OCI-LY1 (cell line): Measurements from ENCODE around the gene SVBP.

Experiments
- H2AFZ ChIP-seq: fragments of 200-600 bp; sonication (generic), shearing (Covaris generic); 2 replicates; pipeline ENCODE4 v1.6.0; 2014; ENCODE audit warnings: antibody characterized with exemption, mild to moderate bottlenecking, low read length
- H3F3A ChIP-seq: fragments of 200-600 bp; sonication (generic), shearing (Covaris generic); 2 replicates; pipeline ENCODE4 v1.6.0; 2014; ENCODE audit warnings: mild to moderate bottlenecking, antibody characterized with exemption, low read length, moderate library complexity; ENCODE audit not compliant: insufficient read depth
- H3K27ac ChIP-seq: fragments of 200-600 bp; sonication (generic); 2 replicates; pipeline ENCODE4 v1.5.1; 2014; ENCODE audit warnings: low read length, mixed run types, mild to moderate bottlenecking, low read depth; ENCODE audit not compliant: poor library complexity, severe bottlenecking
- H3K27me3 ChIP-seq: fragments of 200-600 bp; sonication (generic); 2 replicates; pipeline ENCODE4 v1.6.0; 2014; ENCODE audit warnings: antibody characterized with exemption, mild to moderate bottlenecking, low read length, moderate library complexity; ENCODE audit not compliant: insufficient read depth
- H3K36me3 ChIP-seq: fragments of 200-600 bp; sonication (generic); 2 replicates; pipeline ENCODE4 v1.6.1; 2014; ENCODE audit warnings: mild to moderate bottlenecking, antibody characterized with exemption, low read length, moderate library complexity, mixed read lengths; ENCODE audit not compliant: insufficient read depth
- H3K4me1 ChIP-seq: fragments of 200-600 bp; sonication (generic); 2 replicates; pipeline ENCODE4 v1.5.1; 2014; ENCODE audit warnings: mild to moderate bottlenecking, low read length, moderate library complexity; ENCODE audit not compliant: insufficient read depth, severe bottlenecking
- H3K4me2 ChIP-seq: fragments of 200-600 bp; sonication (generic), shearing (Covaris generic); 2 replicates; pipeline ENCODE4 v1.6.1; 2014; ENCODE audit warnings: low read length
- H3K4me3 ChIP-seq: fragments of 200-600 bp; sonication (generic); 2 replicates; pipeline ENCODE4 v1.5.1; 2014; ENCODE audit warnings: low read length, low read depth, mild to moderate bottlenecking, mixed read lengths; ENCODE audit not compliant: poor library complexity, severe bottlenecking
- H3K79me2 ChIP-seq: fragments of 200-600 bp; shearing (Covaris generic); 2 replicates; pipeline ENCODE4 v1.6.1; 2016; ENCODE audit warnings: mixed run types, low read length, mixed read lengths; ENCODE audit not compliant: insufficient read depth
- H3K9ac ChIP-seq: fragments of 200-600 bp; sonication (generic), shearing (Covaris generic); 2 replicates; pipeline ENCODE4 v1.6.1; 2014; ENCODE audit warnings: mild to moderate bottlenecking, low read length, mixed read lengths
- H3K9me2 ChIP-seq: fragments of 200-600 bp; sonication (generic), shearing (Covaris generic); 2 replicates; pipeline ENCODE4 v1.6.1; 2014; ENCODE audit warnings: low read depth, mild to moderate bottlenecking, low read length, mixed read lengths
- H3K9me3 ChIP-seq: fragments of 200-600 bp; shearing (Covaris generic); 2 replicates; pipeline ENCODE4 v1.6.1; 2014; ENCODE audit warnings: low read length, mixed read lengths
- H4K20me1 ChIP-seq: fragments of 200-600 bp; sonication (generic), shearing (Covaris generic); 2 replicates; pipeline ENCODE4 v1.6.0; 2016; ENCODE audit warnings: mild to moderate bottlenecking, low read length; ENCODE audit not compliant: insufficient read depth
- CTCF ChIP-seq: fragments of 200-600 bp; sonication (generic), shearing (Covaris generic); IDR thresholded peaks from 2 replicates; pipeline ENCODE4 v1.5.1; 2017; ENCODE audit warnings: mild to moderate bottlenecking, antibody characterized with exemption, low read length, moderate library complexity, mixed read lengths
- EZH2 ChIP-seq: fragments of 200-600 bp; sonication (generic), shearing (Covaris generic); IDR thresholded peaks from 2 replicates; pipeline ENCODE4 v1.8.0; 2017; ENCODE audit warnings: borderline replicate concordance, mixed run types, mild to moderate bottlenecking, antibody characterized with exemption, low read length, moderate library complexity, mixed read lengths

SVBP gene

GRCh38 chr1:42757892-42758275, 59.3 kb downstream of the SVBP start:
- H3K4me2 ChIP-seq = no peak overlapping the region
- TF ChIP-seq EZH2 = no peak
- TF ChIP-seq CTCF = no peak
- no peaks in the 10 kb centered on the region for H3K9me2 ChIP-seq
- no peaks in the 10 kb centered on the region for H3F3A ChIP-seq
- no peak overlapping the region for H3K27ac ChIP-seq
- H3K36me3 ChIP-seq = peaks cover 52% of the 10 kb centered on the region
- H3K4me3 ChIP-seq = no peak overlapping the region
- H3K9me3 ChIP-seq = no peaks in the 10 kb centered on the region
- H3K27me3 ChIP-seq = no peaks in the 10 kb centered on the region
- peaks cover 11% of the 10 kb centered on the region for H3K4me1 ChIP-seq
- no peak overlapping the region for H3K9ac ChIP-seq
- no peaks in the 10 kb centered on the region for H3K79me2 ChIP-seq
- no peak overlapping the region for H2AFZ ChIP-seq
- H4K20me1 ChIP-seq = no peaks in the 10 kb centered on the region
